Activated gamma-delta T cell treated with anti-CD3 and anti-CD28 coated beads, Interleukin-2, amount 50 U/mL, for 16 hours (primary cell): ENCODE measurements around the gene KBTBD12.

Experiments
- DNase-seq: peaks from one replicate; pipeline ENCODE4 v3.0.0-alpha.2; 2020; ENCODE audit warnings: low read depth

The KBTBD12 gene

GRCh38 chr3:127953091-127954035 lies 38.3 kb downstream of the KBTBD12 start:
- no peak for DNase-seq

- DNase-seq: no peak
Observed at GRCh38 chr3:127954640-127955039, 39.6 kb downstream of the KBTBD12 start.

GRCh38 chr3:127955728-127956127 lies 40.7 kb downstream of the KBTBD12 start:
- no peak for DNase-seq

- no peak for DNase-seq
Observed at GRCh38 chr3:127959041-127959440, 44.0 kb downstream of the KBTBD12 start.

GRCh38 chr3:127959873-127960272 lies 44.8 kb downstream of the KBTBD12 start:
- DNase-seq: no peak

GRCh38 chr3:127960421-127960965 lies 45.5 kb downstream of the KBTBD12 start:
- DNase-seq: no peak

GRCh38 chr3:127961124-127961523 lies 46.1 kb downstream of the KBTBD12 start:
- DNase-seq: no peak

GRCh38 chr3:127961963-127962362 lies 46.9 kb downstream of the KBTBD12 start:
- no peak for DNase-seq

- no peak for DNase-seq
Observed at GRCh38 chr3:127962937-127963336, 47.9 kb downstream of the KBTBD12 start.

GRCh38 chr3:127964053-127964452 lies 49.0 kb downstream of the KBTBD12 start:
- DNase-seq: no peak

GRCh38 chr3:127964816-127965215 lies 49.8 kb downstream of the KBTBD12 start:
- no peak for DNase-seq

GRCh38 chr3:127967316-127967715 lies 52.3 kb downstream of the KBTBD12 start:
- no peak for DNase-seq

- no peak for DNase-seq
Observed at GRCh38 chr3:127970966-127971592, 56.0 kb downstream of the KBTBD12 start.

GRCh38 chr3:127974226-127974625 lies 59.2 kb downstream of the KBTBD12 start:
- no peak for DNase-seq

- no peak for DNase-seq
Observed at GRCh38 chr3:127975153-127976029, 60.4 kb downstream of the KBTBD12 start.

GRCh38 chr3:127978636-127979035 lies 63.6 kb downstream of the KBTBD12 start:
- no peak for DNase-seq

GRCh38 chr3:127979473-127979872 lies 64.4 kb downstream of the KBTBD12 start:
- DNase-seq: no peak

- no peak for DNase-seq
Observed at GRCh38 chr3:127981097-127981496, 66.1 kb downstream of the KBTBD12 start.

GRCh38 chr3:127982155-127982554 lies 67.1 kb downstream of the KBTBD12 start:
- DNase-seq: no peak

GRCh38 chr3:127984241-127984975 lies 69.4 kb downstream of the KBTBD12 start:
- DNase-seq: no peak

GRCh38 chr3:127985216-127985615 lies 70.2 kb downstream of the KBTBD12 start:
- DNase-seq: no peak
